Umbilical cord (tissue), 2 donors: ENCODE data around the gene USF1. TPM values are rescaled to one million over a fixed set of nuclear protein-coding genes. Genes with fewer than 3 reads are reported as not detected.

ENCODE experiments used
- DNase-seq: peaks from one replicate; pipeline ENCODE4 v3.0.0-alpha.2; 2015; ENCODE audit warnings: low spot score
- total RNA-seq: library from RNA; depleted of rRNA; stranded (reverse); fragments of >200 nt; gene quantifications from one replicate; pipeline ENCODE4 v1.2.3, GENCODE V29; 2014; ENCODE audit warnings: low replicate concordance; ENCODE audit not compliant: insufficient read depth

Gene USF1, protein sequence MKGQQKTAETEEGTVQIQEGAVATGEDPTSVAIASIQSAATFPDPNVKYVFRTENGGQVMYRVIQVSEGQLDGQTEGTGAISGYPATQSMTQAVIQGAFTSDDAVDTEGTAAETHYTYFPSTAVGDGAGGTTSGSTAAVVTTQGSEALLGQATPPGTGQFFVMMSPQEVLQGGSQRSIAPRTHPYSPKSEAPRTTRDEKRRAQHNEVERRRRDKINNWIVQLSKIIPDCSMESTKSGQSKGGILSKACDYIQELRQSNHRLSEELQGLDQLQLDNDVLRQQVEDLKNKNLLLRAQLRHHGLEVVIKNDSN
- total RNA-seq: 33.9 TPM

- DNase-seq: peak; percentile 99
Observed at GRCh38 chr1:161045736-161046604, at the start of gene USF1. Gene USF1, minus strand, starts transcription at chr1:161045977. Its CDS starts 2,702 bp downstream, at chr1:161043275.

GRCh38 chr1:161095230-161095629 is 49.5 kb upstream of the USF1 start:
- no peak for DNase-seq

DNA sequence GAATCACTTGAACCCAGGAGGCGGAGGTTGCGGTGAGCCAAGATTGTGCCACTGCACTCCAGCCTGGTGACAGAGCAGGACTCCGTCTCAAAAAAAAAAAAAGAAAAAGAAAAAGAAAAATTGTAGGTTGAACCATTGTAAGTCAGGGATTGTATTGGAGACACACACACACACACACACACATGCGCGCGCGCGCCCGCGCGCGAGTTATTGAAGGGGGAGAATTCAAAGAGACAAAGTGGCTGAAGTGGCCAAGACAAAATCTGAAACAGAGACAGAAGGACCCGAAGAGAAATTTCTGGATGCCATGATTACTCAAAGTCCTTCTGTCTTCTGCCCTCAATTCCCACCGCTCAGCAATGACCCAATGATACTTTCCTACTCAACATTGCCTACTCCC is 48.7 kb upstream of the USF1 start:
- DNase-seq: no peak

DNA sequence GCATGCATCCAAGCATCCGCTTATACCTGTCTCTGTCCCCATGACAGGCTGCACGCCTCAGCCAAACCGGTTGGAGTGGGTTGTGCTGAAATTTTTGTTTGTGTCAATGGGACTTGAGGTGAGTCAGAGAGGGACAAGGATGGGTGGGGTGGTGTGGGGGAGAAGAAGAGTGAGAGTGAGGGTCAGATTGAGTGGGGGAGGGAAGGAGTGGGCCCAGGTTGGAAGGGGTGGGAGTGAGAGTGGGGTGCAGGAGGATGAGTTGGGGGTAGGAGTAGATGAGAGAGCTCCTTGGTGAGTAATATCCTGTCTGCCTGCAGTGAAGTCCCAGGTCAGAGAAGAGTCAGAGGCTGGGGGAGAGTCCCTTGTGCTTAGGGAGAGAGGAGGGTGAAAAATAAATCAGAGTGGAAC is 46.8 kb upstream of the USF1 start:
- DNase-seq: peak; percentile 71

GRCh38 chr1:161091796-161092507 is 46.2 kb upstream of the USF1 start:
- DNase-seq: no peak

- DNase-seq: no peak
Observed at GRCh38 chr1:161091093-161091492, 45.3 kb upstream of the USF1 start.

DNA sequence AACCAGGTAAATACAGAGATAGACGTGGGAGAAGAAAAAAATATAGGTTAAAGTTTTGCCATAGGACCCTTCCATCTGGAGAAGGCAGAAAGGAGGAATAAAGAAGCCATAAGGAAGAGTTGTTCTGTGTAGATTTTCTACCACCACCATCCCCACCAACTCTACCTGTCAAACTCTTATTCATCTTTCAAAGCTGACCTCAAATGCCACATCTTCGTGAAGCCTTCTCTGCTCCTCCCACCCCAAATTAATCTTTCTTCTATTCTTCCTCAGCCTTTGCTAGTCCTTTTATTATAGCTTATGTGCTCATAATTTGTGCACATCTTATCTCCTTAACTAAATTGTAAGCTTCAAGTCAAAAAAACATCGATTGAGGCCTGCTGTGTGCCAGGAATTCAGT is 44.8 kb upstream of the USF1 start:
- no peak for DNase-seq

- no peak for DNase-seq
Observed at GRCh38 chr1:161089938-161090337, 44.2 kb upstream of the USF1 start.

DNA sequence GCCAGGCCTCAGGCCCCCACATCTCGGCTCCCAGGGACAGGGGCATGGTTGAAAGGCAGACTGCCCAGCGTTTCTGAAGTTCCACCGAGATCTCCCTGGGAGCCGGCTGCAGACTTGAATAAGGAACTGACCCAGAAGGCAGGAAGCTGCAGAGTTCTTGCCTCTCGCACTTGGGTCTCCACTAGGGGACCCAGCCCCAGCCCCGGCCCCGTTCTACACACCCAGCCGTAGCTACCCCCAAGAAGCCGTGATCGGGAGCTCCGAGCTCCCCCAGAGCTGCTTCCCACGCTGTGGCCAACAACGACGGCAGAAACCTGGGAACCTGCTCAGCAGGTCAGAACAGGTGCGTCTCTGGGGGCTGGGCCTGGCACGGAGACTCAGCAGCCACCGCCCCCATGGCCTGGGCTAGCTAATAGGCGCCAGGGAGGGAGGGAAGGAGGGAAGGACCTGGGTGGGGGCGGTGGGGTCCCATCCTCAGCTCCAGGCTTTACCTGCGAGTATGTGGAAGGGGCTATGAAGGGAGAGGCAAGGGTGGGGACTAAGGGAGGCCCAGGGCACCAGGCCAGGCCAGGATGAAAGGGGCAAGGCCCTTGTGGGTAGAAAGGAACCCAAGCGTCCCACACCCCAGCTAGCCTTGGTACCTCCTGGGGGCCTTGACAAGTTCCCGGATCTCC is 43.6 kb upstream of the USF1 start, which contains the start of gene NECTIN4:
Gene NECTIN4 (minus strand): TSS at position 308 of the 674 bp plus-strand sequence. CDS start 262 bp downstream, at position 46.
- peak; percentile 55 for DNase-seq

DNA sequence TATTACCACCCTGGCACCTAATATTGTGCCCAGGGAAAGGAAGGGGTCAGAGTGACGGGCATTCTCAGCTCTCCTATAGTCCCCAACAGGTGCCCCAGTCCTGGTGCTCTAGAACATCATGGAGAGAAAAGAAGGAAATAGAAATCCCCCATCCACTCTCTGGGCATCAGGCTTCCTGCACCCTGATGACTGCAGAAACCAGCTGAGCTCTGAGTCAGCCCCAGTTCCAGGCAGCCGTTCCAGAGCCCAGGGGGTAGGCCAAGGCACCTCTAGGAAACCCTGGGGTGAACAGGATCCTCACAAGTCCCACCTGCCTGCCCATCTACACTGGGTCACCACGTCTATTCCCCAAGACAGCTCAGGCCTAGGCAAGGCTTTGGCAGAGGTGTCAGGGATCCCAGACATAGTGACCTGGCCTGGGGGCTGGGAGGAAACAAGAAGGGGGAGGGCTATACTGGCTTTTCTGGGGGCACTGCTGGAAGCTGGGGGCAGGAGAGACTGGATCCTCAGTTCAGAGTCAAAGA is 42.9 kb upstream of the USF1 start:
- DNase-seq: no peak

- DNase-seq: no peak
Observed at GRCh38 chr1:161086457-161086856, 40.7 kb upstream of the USF1 start.

- peak; percentile 92 for DNase-seq
Observed at GRCh38 chr1:161085165-161085564, 39.4 kb upstream of the USF1 start.

DNA sequence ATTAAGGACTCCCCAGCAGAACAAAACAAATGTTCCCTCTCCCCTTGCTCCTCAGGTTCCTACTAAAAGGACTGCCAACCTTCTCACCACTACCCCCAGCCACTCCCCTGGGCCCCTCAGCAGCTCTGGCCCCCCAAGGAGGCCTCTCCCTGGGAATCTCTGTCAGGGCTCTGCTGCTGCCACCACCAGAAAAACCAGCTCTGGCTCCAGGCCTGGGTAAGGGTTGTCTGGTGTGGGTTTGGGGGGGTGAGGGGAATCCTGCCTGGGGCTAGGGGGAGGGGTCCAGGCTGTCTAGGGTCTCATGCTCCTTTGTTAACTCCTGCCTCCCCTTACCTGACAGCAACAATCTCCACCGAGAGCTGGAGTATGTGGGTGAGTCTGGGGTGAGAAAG is 38.8 kb upstream of the USF1 start:
- peak; percentile 75 for DNase-seq

DNA sequence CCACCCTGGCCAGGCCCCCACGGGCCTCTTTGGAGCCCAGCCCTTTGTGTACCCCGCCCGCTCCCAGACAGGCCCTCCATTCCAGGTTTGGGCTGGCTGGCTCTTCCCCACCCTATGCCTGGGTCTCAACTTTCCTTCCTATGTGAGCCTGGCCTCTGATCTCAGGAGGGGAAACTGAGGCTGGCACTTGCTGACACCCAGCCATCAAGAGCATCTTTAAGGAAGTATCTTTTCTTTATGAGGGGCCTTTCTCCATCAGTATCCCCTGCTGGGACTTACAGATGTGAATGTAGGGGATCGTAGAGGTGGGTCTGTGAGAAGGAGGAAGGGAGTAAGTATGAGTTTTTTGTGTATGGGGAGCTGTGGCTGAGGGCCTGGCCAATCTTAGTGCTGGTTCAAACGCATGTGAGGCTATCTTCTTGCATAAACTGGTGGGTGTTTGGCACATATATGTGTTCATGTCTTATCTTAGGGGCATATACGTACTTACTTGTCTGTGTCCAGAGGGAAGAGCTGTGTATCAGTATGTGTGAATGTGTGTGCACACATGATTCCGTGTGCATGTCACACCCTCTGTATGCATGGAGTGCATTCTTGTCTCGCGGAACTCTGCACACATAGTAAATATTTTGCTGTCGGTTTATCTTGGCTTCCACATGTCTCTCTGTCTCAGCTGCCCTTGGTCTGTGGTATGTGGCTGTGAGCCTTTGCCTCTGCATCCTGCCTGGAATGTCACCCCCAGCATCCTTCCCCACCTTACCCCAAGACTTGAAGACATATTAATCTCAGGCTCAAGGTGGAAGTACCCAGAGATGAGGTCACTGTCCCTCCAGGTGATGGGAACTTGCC is 38.2 kb upstream of the USF1 start:
- peak; percentile 54 for DNase-seq

GRCh38 chr1:161082996-161083747 is 37.4 kb upstream of the USF1 start:
- peak; percentile 84 for DNase-seq

DNA sequence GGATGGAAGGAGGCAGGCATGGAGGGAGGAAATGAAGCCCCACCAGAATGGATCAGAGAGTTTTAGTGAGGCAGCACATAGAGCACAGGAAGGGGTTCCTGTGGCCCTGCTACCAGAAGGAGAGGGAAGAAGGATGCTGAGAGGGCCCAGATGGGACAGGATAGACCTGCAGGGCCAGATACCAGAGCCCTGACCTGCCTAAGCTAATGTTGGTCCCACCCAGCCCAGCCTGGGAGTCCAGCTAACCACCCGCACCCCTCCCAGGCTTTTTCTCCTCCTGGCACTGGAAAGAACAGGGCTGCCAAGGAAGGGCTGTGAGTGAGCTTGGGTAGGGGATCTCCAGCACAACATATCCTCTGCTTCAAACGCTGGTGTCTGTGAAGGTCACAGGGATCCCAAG is 36.7 kb upstream of the USF1 start:
- DNase-seq: no peak

GRCh38 chr1:161081519-161081918 is 35.7 kb upstream of the USF1 start:
- no peak for DNase-seq

DNA sequence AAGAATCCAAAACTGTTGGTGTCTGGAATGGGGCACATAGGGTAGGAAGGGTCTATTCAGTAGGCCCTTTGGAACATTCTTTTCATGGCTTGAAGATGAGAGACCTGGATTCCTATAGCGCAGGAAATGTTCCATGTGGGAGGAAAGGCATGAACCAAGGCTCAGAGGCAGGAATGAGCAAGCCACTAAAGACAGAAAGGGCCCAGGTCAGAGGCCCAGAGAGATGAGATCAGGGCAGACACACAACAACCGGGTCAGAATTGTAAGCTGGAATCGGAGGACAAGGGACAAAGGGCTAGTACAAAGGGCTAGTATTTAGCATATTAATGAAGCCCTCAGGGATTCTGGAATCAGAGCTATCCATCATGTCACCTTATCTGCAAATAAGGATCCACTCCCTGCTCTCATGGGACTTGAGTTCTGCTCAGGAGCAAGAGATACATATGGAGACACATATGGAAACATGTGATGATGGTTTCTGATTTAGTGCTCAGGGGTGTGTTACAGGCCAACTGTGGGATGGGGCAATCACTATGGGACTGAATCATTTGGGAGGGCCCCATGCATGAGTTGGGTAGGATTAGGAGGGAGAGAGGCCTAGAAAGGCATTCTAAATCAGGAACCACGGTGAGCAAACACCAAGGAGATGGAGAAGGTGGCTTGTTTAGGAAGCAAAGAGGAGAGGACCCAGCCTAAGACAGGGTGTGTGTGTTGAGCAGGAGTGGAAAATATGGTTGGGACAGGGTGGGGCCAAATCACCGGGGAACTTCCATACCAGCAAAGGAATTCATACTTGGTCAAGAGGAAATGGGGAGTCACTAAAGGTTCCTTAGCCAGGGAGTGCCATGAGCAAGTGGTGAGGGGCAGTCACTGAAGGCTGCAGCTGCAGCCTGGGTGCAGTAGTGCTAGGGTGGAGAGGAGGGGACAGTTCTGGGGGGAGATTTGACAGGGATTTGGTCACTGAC is 34.9 kb upstream of the USF1 start:
- no peak for DNase-seq
